A673 (cell line): ENCODE measurements around the gene CFAP126.

ENCODE experiments used
- EZH2 ChIP-seq: fragments of 200-600 bp; sonication (generic); IDR thresholded peaks from 2 replicates; pipeline ENCODE4 v1.6.1; 2017; ENCODE audit warnings: borderline replicate concordance, low read depth, mild to moderate bottlenecking, mixed read lengths, antibody characterized with exemption, low read length; ENCODE audit not compliant: poor library complexity, severe bottlenecking
- TF ChIP-seq, protein P1 (sequence below): fragments of 300-800, 200-600 bp; sonication (generic); conservative IDR thresholded peaks from 2 replicates; pipeline ENCODE4 v1.5.1; 2017; ENCODE audit warnings: low read depth, mild to moderate bottlenecking, antibody characterized with exemption, low read length, moderate library complexity, mixed read lengths

DNA sequence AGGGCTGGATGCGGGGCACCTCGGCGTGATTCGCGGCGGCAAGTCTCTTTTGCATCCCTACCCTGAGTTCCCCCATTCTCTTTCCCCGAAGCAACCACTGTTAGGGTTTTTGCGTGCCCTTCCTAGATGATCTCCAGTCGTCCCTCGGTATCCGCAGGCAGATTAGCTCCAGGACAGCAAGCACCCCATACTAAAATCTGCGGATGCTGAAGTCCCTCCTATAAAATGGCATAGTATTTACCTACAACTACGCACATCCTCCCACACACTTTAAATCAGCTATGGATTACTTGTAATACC lies 22.8 kb upstream of the CFAP126 start:
- TF ChIP-seq, protein P1, sequence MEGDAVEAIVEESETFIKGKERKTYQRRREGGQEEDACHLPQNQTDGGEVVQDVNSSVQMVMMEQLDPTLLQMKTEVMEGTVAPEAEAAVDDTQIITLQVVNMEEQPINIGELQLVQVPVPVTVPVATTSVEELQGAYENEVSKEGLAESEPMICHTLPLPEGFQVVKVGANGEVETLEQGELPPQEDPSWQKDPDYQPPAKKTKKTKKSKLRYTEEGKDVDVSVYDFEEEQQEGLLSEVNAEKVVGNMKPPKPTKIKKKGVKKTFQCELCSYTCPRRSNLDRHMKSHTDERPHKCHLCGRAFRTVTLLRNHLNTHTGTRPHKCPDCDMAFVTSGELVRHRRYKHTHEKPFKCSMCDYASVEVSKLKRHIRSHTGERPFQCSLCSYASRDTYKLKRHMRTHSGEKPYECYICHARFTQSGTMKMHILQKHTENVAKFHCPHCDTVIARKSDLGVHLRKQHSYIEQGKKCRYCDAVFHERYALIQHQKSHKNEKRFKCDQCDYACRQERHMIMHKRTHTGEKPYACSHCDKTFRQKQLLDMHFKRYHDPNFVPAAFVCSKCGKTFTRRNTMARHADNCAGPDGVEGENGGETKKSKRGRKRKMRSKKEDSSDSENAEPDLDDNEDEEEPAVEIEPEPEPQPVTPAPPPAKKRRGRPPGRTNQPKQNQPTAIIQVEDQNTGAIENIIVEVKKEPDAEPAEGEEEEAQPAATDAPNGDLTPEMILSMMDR, result no peak
- no peak for TF ChIP-seq EZH2
